GM20431 (cell line): ENCODE data around the gene LAMC3.

Experiments used
- in situ Hi-C: fragments of 300-500 bp; cut with MseI, MboI; formaldehyde crosslinking; loops from one replicate; pipeline ENCODE4 v1.15.0; 2020; ENCODE audit warnings: low sequenced_read_pairs; ENCODE audit not compliant: unreplicated experiment

The LAMC3 gene

DNA sequence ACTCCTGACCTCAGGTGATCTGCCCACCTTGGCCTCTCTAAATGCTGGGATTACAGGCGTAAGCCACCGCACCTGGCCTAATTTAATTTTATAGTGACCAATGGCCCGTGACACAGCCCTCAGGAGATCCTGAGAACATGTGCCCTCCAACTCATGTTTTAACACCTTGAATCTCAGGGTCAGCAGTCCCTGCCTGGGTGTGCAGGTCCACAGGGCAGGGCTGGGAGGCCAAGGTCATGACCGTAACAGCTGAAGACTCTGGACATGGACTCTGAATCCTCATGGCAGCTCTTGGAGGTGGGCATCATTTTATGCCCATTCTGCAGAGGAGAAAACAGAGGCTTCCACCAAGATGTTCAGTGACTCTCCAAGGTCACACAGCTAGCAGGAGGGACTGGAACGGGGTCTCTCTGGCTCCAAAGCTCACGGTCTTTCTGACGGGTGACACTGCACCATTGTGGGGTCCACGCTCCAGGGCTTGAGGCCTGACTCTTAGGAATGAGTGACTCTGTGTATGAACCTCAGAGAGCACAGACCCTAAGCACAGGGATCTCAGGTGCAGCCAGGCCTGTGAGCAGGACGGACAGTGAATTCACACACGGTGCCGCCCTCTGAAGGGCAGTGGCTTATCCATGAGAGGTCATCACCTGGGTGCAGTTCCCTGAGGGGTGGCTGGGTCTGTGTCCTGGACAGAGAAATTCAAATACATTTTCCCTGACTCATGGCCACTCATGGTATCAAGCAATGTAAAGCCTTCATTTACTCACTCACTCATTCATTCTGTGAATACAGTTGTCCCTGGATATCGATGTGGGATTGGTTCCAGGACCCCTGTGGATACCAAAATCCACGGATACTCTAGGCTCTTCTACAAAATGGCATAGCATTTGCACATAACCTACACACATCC is 32.8 kb upstream of the LAMC3 start:
- in situ Hi-C loops: no loop called here

DNA sequence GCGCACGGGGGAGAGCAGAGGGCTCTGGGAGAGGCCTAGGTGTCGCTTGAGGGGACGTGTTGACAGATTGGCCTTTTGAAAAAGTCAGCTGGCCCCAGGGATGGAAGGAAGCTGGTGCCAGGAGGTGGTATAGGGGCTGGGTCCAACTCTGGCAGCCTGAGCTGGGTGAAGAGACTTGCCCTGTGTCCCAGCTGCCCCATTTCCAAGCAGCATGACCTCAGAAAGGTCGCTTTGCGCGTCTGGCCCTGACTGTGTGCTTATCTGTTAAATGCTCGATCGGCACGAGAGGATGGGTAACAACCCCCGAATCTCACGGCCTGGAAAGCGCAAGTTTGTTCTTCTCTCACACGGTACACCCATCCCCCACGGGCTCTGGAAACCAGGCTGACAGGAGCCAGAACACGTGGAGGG is 31.2 kb upstream of the LAMC3 start:
- in situ Hi-C loops: no loop called here

DNA sequence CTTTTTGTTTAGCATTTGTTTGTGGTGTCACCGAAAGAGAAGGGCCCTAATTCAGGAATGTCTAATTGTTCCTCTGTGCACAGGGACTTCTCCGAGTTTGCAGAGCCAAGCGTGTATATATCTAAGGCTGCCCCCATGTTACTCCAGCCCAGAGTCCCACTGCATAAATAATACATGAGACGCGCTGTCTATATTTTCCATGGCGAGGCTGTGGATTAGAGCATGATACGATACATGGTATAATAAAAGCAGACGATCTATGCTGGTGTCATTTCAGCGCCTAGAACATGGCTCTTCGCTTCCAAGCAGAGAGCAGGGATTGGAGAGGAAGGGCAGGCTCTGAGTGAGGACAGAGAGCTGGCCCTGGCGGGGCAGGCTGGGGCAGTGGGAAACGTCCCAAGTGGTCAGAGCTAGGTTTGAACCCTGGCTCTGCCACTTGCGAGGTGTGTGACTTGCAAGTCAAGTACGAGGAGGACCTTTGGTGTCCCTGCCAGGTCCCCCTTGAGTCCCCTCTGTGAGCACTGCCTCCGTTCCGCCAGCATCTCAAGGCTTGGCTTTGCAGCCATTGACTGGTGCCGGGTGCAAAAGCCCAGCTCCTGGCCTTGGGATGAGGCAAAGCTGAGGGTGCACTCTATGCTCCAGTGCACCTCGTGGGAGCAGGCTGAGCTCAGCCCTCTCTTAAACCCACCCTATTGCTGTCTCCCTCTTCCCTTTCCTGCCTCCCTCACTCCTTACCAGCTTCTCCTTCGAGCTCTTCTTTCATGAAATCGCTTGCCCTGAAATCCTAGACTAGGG is 29.2 kb upstream of the LAMC3 start:
- in situ Hi-C loops: no loop called here

DNA sequence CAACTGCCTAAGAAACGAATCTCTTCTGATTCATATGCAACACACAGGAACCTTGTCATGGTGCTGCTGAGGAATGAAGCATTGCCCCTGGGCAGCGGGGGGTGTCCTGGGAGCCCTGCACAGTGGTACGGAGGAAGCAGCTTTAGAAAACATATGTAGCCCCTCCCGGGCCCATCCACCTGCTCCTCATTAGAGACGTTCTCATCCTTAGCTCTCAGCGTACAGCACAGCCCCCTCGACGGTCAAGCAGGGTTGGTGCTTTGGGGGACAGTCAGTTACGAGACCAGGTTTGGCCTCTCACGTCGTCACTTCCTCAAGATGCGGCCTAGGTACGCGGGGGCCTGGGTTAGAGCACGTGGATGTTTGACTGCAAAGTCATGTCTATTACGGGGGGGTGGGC is 28.4 kb upstream of the LAMC3 start:
- in situ Hi-C loops: no loop called here

DNA sequence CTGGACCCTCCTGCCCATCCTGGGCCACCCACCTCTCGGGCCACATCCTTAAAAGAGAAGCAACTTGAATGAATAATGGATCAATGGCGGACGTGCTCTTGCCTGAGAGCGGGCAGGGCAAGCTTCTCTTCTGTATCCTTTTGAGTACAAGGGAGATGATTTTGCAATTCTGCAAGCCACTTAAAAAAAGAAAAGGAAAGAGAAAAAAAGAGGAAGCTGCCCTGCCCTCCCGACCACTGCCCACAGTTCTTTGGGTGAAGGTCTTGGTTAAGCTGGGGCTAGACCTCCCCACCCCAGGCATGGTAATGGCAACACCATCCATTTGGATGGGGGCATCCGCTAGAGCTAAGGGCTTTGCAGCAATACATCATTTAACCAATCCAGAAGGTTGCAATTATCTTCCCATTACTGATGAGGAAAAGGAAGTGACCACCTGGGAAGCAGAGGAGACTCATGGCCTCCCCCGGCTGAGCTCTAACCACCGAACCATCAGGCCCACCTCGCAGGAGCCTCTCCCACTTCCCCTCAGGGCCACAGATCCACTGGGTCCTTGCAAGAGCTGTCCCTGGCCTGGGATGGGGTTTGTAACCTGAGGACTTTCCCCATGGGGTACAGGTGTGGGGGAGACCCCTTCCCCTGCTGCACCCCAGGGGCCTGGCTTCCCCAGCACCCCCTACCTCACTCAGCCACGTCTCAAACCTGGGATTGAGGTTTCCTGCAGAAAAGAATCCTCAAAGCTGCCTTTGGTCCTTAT is 27.8 kb upstream of the LAMC3 start:
- in situ Hi-C loops: no loop called here

DNA sequence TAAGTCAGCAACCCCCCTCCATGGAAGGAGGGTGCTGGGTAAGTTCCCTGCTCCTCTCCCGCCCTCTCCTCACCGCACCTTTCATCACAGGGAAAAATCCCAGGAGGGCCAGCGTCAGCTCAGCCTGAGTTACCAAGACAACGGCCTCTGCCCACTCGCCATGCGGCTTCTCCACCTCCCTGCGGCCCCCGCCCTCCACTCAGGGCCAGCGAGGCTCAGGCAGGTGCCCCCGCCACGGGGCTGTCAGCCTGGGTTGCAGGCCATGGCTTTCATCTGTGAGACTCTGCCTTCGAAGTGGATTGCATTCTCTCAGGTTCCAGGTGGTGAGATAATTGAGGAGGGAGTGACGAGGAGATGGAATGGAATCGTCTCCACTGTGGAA is 27.2 kb upstream of the LAMC3 start:
- in situ Hi-C loops: no loop called here

DNA sequence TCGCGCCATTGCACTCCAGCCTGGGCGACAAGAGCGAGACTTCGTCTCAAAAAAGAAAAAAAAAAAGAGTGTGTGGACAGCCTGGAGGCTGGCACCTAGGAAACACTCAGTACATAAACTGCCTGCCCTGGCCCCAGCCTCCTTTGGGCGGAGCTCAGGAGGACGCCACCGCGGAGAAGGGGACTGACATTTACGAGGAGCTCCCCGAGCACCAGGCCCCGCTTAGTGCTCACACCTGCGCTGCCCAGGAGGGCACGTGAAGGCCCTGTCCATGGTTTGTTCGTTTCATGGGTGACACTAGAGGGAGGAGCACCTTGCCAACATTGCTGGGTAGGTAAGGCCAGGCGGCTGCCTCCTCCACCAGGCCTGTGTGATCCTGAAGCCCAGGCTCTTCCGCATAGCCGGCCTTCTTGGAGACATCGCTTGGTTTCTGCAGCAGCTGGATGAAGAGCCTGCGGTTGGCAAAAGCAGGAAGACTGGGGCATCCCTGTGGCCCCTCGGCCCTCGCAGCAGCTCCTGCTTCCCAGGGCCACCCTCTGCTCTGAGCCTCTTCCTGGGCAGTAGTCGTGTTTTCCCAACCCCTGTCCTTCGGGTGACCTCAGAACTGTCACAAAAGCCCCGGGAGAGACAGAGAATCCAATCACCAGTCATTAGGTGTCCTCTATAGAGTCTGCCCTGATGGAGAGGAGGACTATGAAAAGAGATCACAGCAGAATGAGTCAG is 26.2 kb upstream of the LAMC3 start:
- in situ Hi-C loops: no loop called here

DNA sequence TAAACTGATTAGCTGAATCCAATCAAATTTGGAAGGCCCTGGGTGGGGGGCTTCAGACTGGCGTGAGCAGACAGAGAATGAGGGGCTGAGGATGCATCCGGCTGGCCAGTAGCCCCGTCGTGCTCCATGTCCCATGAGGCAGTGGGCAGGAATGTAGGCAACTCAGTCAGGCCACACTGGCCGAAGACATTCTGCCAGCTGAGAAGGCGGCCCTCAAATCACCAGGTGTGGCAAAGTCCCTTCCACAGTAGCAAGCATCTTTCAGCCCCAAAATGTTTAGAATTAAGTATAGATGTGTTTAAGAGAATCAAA is 25.7 kb upstream of the LAMC3 start:
- in situ Hi-C loops: no loop called here

DNA sequence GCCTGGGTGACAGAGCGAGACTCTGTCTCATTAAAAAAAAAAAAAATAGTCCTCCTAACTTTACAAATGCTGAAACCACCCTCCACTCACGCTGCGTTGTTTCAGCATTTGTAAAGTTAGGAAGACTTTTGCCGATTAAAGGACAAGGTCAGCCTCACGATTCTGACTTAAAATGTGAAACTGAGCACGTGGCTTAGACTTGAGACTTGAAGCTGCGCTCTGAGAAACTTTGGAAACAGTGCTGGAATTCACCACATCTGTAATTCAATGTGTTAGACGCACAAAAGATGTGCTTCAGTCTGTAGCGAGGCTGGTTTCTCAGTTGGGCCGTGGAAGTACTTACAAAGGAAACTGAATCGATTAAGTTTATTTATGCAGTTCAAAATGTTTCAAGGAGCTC is 25.0 kb upstream of the LAMC3 start:
- in situ Hi-C loops: no loop called here

DNA sequence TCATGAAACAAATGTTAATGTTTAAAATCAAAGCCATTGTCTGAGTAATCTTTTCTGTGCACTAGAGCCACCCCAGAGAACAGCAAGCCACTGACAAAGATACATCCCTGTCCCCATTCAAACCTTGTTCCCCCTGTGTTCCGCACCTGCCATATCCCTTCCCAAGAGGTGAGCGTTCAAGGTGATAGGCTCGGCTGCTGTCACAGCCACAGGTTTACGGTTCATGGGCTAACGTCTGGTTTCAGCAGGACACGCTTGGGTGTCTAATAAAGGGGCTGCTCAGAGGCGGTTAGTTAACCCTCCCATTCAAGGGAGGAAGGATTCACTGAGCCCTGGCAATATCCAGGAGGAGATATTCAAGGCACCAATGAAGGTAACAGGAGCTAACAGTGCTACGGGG is 24.5 kb upstream of the LAMC3 start:
- in situ Hi-C loops: no loop called here

DNA sequence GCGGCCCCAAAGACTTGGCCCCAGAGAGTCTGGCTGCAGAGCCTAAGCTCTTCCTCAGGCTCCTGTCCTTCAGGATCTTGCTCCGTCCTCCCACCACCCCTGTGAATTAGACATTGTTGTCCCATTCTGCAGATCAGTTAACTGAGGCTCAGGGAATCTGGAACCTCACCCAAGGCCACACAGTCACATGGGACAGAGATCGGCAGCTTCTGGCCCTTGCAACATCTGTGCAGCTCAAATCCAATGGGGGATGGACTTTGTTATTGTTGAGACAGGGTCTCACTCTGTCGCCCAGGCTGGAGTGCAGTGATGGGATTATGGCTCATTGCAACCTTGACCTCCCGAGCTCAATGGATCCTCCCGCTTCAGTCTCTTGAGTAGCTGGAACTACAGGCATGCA is 23.9 kb upstream of the LAMC3 start:
- in situ Hi-C loops: no loop called here

DNA sequence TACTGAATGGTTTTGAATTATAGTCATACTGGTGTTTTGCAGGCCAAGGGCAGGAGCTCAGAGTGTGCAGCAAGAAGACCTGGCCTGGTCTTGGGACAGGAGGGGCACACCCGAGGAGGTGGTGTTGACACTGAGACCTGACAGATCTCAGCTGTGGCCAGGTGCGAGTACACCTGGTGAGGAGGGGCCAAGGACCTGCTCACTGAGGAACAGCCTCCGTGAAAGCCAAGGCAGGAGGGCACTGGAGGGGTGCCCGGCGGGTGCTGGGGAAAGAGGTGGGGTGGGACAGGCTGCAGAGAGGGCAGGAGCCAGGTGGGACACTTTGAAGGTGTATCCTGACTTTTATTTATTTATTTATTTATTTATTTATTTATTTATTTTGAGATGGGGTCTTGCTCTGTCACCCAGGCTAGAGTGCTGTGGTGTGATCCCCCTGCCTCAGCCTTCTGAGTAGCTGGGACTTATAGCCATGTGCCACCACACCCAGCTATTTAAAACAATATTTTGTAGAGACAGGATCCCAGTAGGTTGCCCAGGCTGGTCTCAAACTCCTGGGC is 23.3 kb upstream of the LAMC3 start:
- in situ Hi-C loops: no loop called here

DNA sequence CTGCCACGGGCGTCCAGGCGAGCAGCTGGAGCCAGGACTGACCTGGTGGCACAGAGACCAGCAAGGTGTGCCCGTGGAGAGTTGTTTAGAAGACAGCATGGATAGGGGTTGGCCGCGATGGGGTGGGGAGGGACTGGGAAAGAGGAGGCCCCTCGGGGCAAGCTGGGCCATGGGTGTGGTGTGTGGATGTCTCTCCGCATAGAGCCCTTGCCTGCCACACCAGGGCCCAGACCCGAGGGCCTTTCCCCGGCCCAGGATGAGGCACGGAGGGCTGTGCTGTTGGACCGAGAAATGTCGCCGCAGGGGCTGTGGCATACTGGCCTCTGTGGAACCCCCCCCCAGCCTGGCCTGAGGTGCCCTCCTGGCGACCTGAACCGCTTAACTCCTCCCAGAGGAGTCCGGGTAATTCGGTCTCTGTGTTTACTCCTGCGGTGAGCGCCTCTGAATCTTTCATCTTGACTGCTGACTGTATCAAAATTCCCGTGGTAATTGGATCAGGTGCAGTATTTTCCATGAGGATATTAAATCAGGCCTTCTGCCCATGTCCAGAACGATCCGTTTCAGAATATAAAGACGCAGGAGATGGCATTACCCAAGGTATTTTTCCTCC is 22.5 kb upstream of the LAMC3 start:
- in situ Hi-C loops: no loop called here

DNA sequence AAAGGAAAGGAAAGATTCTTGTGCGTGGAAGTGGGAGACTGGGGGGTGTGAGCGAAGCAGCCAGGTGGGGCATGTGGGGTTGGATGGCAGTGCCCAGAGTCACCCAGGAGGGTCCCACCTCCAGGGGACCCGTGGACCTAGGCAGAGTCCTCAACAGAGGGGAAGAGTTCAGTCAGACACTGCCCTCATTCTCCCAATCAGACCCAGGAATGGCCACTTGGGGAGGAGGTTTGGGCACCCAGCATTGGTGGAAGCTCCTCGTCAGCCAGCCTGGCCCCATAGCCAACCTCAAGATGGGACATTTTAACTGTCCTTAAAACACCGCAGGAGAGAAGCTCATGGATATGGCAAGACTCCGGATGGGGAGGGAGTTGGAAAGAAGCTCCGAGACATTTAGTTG is 21.9 kb upstream of the LAMC3 start:
- in situ Hi-C loops: no loop called here

DNA sequence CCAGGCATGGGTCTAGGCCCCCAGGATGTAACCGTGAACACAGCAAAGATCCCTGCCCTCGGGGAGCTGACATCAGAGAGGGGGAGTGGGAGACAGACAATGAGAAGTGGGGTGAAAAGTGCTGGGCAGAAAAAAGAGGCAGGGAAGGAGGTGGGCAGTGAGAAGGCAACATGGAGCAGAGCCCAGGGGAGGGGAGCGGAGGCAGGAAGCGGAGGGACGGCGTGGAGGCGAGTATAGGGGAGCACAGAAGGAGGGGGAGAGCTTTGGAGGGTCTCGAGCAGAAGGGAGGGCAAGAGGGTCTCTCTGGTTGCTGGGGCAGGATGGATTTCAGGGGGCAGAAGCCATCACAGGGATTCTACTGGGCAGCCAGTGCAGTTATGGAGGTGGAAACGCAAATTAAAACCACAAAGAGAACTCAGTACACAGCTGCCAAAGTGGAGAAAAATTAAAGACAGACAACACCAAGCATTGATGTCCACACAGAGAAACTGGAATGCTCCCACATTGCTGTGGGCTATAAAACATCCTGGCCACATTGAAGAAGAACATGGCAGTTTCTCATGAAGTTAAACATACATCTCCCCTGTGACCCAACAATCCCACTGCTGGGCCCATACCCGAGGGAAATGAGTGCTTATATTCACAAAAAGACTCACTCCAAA is 21.1 kb upstream of the LAMC3 start:
- in situ Hi-C loops: no loop called here

DNA sequence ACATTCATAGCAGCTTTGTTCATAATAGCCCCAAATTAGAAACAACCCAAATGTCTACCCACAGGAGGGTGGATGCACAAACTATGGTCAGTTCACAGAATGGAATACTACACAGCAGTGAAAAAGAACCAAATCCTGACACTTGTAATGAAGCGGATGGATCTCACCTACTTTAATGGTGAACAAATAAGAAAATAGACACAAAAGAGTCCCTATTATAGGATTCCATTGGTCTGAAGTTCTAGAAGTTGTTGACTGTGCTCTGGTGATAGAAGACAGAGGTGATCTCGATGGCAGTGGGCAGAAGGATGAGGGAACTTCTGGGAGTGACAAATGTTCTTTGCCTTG is 20.6 kb upstream of the LAMC3 start:
- in situ Hi-C loops: no loop called here

DNA sequence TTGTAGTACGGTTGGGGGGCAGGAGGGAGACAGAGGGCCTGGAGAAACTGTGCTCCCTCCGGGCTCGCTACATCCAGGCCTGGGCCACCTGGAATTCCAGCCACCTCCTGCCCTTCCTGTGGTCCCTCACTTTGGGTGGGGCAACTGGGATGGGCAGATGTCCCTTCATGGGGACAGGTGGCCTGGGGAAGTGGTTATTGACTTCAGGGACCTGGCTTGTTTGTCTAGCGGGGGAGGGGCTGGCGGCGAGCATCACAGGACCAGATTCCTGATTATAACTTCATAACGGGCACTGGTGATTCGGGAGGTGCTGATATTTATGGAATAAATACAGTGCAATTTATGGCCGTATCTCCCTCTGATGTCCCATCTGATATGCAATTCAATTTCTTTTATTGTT is 20.1 kb upstream of the LAMC3 start:
- in situ Hi-C loops: no loop called here

DNA sequence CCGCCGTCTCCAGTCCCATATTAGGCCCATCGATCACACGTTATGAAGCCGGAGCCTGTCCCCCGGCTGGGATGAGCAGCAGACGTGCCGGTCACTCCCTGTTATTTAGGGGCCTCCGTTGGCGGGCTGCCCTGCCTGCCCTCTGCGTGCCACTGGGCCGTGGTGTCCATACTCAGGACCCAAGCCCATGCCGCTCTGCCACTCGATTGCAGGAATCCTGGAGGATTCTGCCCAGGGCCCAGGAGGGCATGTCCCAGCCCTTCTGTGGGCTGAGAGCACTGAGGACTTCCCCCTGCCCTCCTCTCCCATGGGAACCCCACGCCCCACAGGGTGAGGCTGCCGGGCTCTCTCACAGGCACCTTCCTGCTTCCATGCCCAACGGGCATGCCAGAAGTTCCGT is 19.6 kb upstream of the LAMC3 start:
- in situ Hi-C loops: no loop called here

DNA sequence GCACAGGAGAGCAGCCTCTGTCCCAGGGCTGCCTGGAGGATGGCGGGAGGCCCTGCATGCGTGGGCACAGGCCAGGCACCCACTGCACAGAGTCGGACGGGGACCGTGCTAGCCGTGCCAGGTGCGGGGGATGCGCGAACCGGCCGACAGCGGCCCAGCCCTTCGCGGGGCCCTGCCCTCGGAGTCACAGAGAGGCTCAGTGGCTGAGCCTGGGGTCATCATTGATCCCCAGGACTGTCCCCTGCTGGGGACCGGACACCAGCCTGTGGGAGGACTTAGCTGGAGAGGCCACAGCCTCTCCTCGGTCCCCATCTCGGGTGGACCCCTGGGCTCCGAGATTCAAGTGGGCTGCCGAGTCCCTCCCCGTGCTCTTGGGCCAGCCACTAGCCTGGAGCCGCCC is 19.1 kb upstream of the LAMC3 start:
- in situ Hi-C loops: no loop called here
